Subcutaneous adipose tissue (tissue), 4 donors: ENCODE data around the gene OR2F2. TPM values are rescaled to one million over a fixed set of nuclear protein-coding genes. Genes with fewer than 3 reads are reported as not detected.

Source experiments
- total RNA-seq, 4 donors: library from RNA; depleted of rRNA; stranded (reverse); fragments of >200 nt; gene quantifications; one replicate each; pipeline ENCODE4 v1.1.0, GENCODE V29; 2016
- TF ChIP-seq, protein P1 (sequence below): fragments of 450-650 bp; IDR thresholded peaks from one replicate; pipeline ENCODE4 v1.5.1; 2016; ENCODE audit warnings: low read depth, mild to moderate bottlenecking, control low read depth, antibody characterized with exemption, moderate library complexity

OR2F2 gene
- total RNA-seq, 4 donors from 2014 or later, result not detected

DNA sequence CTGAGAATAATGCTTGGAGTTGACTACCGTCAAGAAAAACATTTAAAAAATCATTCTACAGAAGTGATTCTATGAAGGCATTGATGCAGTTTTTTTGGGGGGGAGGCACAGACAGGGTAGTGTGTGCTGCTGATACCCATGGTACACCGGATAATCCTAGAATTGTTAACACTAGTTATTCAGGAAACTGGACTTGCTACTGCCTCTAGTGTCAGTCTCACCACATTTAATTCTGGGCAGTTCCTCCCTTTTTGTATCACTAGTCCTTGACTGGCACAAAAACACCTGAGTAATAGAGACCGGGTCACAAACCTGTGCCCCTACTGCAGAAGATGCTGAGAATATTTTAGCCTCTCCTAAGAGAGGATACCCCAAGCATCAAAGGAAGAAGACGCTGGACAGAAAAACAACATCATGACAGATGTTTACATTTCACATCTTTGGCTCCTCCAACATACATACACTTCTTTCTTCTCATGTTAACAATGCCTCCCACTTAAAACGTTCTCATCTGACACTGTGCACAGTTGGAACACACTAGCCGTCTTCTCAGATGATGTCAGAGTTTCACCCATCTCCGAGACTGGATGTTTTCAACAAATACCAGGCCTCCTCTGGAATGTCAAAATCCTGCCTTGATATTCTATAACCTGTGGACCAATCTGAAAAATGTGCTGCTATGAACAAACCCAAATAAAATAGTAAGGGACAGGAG, 19.9 kb upstream of the OR2F2 start:
- TF ChIP-seq, protein P1, sequence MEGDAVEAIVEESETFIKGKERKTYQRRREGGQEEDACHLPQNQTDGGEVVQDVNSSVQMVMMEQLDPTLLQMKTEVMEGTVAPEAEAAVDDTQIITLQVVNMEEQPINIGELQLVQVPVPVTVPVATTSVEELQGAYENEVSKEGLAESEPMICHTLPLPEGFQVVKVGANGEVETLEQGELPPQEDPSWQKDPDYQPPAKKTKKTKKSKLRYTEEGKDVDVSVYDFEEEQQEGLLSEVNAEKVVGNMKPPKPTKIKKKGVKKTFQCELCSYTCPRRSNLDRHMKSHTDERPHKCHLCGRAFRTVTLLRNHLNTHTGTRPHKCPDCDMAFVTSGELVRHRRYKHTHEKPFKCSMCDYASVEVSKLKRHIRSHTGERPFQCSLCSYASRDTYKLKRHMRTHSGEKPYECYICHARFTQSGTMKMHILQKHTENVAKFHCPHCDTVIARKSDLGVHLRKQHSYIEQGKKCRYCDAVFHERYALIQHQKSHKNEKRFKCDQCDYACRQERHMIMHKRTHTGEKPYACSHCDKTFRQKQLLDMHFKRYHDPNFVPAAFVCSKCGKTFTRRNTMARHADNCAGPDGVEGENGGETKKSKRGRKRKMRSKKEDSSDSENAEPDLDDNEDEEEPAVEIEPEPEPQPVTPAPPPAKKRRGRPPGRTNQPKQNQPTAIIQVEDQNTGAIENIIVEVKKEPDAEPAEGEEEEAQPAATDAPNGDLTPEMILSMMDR, result no peak

DNA sequence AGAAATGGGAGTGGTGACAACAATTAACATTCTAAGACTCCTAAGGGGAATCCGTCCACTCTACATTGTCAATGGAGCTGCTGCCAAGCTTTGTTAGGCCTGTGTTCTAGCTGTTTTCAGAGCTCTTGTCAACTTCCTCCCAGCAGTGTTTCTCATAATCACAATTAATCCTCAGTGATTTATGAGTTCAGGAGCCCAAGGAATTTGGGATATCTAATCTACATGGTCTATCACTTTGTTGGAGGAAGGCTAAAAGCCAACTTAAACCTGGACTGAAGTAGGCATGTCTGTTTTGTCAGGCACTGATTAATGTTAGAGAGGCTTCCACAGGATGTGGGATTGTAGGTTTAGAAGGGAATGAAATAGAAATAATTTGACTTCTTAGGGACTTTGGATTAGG, 10.2 kb upstream of the OR2F2 start:
- TF ChIP-seq, protein P1, result no peak

DNA sequence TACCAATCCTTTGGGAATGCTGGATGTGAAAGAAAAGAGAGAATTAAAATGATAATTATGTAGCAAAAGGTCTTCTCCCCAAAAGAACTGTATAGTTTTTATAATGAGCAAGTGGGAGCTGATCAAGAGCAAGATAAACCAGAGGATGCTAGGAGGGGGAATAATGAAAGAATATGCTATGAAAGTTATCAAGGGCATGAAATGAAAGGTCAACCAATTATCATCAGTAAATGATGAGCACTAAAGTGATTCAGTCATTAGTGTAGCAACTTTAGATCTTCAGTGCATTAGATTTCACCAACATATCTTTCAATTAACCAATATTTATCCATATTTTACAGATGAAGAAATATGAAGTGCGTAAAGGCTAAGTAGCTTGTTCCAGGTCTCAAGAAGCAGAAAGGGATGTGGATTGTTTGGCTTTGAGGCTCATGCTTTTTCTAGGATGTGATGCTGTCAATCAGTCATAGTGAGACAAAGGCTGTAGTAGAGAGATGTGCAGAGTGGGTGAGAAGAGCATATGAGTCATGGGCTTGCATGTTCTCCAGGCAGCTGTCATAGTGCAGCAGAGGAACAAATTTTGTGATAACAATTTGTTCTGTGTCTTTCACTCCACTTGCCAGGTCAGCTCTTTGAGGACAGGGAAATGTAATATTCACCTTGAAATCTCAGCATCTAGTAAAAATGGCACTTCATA, 5.7 kb upstream of the OR2F2 start:
- TF ChIP-seq, protein P1, result no peak

DNA sequence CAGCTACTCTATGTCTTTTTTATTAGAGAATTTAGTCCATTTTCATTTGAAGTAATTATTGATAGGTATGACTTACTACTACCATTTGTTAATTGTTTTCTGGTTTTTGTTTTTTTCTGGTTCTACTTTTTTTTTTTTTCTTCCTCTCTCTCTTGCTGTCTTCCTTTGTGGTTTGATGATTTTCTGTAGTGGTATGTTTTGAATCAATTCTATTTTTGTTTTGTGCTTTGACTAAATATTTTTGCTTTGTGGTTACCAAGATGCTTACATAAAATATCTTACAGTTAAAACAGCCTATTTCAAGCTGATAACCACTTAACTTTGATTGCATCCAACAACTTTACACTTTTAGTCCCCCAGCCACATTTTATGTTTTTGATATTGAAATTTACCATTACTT, 3.3 kb upstream of the OR2F2 start:
- TF ChIP-seq, protein P1, result no peak

DNA sequence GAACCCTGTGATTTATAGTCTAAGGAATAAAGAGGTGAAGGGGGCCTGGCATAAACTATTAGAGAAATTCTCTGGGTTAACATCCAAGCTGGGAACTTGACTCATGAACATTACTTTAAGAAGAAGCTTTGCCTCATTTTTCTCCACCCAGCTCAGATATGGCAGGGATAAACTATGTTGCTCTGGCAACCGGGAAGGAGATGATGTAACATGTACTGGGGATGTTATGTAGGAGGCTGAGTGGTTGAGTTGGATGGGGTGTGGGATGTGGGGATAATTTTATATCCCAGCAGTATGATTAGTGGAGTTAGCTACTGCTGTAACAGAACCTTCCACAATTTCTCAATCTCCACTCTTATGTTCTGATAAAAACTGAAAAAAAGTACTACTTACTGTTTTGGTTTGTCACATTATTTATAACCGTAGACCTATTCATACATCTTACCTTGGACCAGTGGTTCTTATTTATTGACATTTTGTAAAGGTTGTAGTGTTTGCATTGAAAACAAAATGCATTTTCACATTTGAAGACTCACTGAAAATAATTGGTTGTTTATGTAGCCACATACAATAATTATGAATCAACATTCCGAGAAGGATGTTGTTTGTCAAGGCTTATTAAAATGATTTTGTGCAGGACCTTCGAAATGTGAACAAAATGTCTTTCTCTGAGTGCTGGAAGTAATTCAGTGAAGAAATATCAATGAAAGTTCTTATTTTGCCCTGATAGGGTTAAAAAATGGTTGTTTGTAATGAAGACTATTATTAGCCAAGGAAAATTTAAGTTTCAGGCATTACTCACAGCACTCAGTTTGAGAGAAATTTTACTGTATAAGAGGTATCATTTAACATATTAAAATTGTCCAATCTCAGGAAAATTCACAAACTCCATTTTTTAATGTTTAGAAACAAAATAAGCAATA, 1.3 kb downstream of the OR2F2 start:
- TF ChIP-seq, protein P1, result no peak

DNA sequence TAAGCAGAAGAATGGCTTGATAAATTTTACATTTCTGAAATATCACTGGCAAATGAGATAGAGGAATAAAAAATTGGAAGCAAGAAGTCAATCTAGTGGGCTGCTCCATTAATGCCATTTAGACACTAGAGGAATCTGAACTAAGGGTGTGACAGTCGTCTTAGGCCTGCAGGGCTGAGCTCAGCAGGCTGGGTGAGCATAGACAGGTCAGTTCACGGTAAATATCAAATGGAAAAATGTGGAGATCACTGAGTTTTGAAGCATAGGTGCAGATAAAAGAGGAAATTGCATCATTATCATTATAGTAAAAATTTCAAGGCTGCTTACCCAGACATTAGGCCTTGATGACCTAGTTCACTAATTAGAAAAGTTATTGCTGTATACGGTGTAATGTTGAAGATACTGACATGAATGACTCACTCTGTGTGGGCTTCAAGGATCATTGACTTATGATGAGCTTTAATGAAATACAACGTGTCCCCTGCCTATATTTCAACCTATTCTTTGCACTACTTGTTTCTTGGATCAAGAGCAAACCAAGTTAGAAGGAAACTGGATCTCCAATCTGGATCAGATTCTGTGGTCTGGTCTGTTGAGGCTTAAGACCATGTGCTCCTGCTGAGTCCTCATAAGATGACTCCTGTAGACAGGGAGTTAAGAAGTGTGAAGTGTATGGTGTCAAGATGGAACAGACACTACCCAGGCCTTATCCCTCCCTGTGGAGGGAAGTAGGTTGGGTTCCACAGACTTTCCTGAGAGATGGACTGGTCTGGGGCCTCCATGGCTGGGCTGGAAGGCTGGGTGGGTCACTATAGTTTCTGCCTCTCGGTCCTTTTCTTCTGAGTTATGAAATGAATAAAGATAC, 3.6 kb downstream of the OR2F2 start:
- TF ChIP-seq, protein P1, result no peak
